GM12878 (cell line): Measurements from ENCODE around the gene TIRAP. TPM values are rescaled to one million over a fixed set of nuclear protein-coding genes. Genes with fewer than 3 reads are reported as not detected.

Experiments used
- ATF2 ChIP-seq: IDR thresholded peaks from 2 replicates; pipeline ENCODE4 v1.6.1; 2012; ENCODE audit warnings: low read length, inconsistent platforms
- ATF7 ChIP-seq: fragments of 450-650 bp; IDR thresholded peaks from 2 replicates; pipeline ENCODE4 v1.6.1; 2016; ENCODE audit warnings: low read depth, mild to moderate bottlenecking
- BHLHE40 ChIP-seq, 2 experiments: fragments of 450-650 bp in 1 of 2; IDR thresholded peaks; 2 replicates each; pipeline ENCODE4 v1.6.1; 2011 to 2017; ENCODE audit warnings: low read depth in 2 of 2, borderline replicate concordance in 1 of 2, improper control_type of control experiment in 1 of 2, low read length in 1 of 2, mild to moderate bottlenecking in 1 of 2
- BMI1 ChIP-seq: fragments of 450-650 bp; IDR thresholded peaks from 2 replicates; pipeline ENCODE4 v1.6.1; 2016; ENCODE audit warnings: mild to moderate bottlenecking, moderate library complexity, borderline replicate concordance
- CREB1 ChIP-seq: IDR thresholded peaks from 2 replicates; pipeline ENCODE4 v1.6.1; 2012; ENCODE audit warnings: low read depth, mild to moderate bottlenecking, inconsistent platforms
- DPF2 ChIP-seq: fragments of 450-650 bp; IDR thresholded peaks from 2 replicates; pipeline ENCODE4 v1.6.1; 2017; ENCODE audit warnings: mild to moderate bottlenecking
- EP300 ChIP-seq, 2 experiments: fragments of 150-350 bp in 1 of 2; IDR thresholded peaks; 2 replicates each; pipeline ENCODE4 v1.6.1; 2011 to 2012; ENCODE audit warnings: low read depth in 2 of 2, low read length in 2 of 2, borderline replicate concordance in 1 of 2, improper control_type of control experiment in 1 of 2, inconsistent platforms in 1 of 2; ENCODE audit not compliant: control insufficient read depth in 1 of 2
- ETV6 ChIP-seq, 2 experiments: fragments of 450-650 bp in 1 of 2; IDR thresholded peaks in 1 of 2; conservative IDR thresholded peaks in 1 of 2; 2 replicates each; pipeline ENCODE4 v1.6.1; 2014; ENCODE audit warnings: antibody characterized with exemption in 1 of 2, borderline replicate concordance in 1 of 2, low read depth in 1 of 2, mild to moderate bottlenecking in 1 of 2, moderate library complexity in 1 of 2
- IKZF2 ChIP-seq, 2 experiments: fragments of 450-650 bp; IDR thresholded peaks; 2 replicates each; pipeline ENCODE4 v1.6.1; 2017; ENCODE audit warnings: mild to moderate bottlenecking in 2 of 2, moderate library complexity in 2 of 2
- IRF4 ChIP-seq: IDR thresholded peaks from 2 replicates; pipeline ENCODE4 v1.6.1; 2011; ENCODE audit warnings: low read depth, low read length
- JUNB ChIP-seq: IDR thresholded peaks from 2 replicates; pipeline ENCODE4 v1.6.1; 2016; ENCODE audit warnings: antibody characterized with exemption, mild to moderate bottlenecking
- MEF2A ChIP-seq: IDR thresholded peaks from 2 replicates; pipeline ENCODE4 v1.6.1; 2011; ENCODE audit warnings: low read depth, mild to moderate bottlenecking, low read length, moderate library complexity; ENCODE audit not compliant: insufficient read depth
- MEF2B ChIP-seq: fragments of 450-650 bp; IDR thresholded peaks from 2 replicates; pipeline ENCODE4 v1.6.1; 2018; ENCODE audit warnings: mild to moderate bottlenecking, moderate library complexity; ENCODE audit not compliant: partially characterized antibody, poor library complexity, severe bottlenecking
- NFIC ChIP-seq: IDR thresholded peaks from 2 replicates; pipeline ENCODE4 v1.6.1; 2012; ENCODE audit warnings: low read depth, mild to moderate bottlenecking, inconsistent platforms, low read length, moderate library complexity
- NFYA ChIP-seq: IDR thresholded peaks from 2 replicates; pipeline ENCODE4 v1.6.1; 2011; ENCODE audit warnings: low read depth, mild to moderate bottlenecking, low read length, improper control_type of control experiment, borderline replicate concordance
- NR2C2 ChIP-seq: IDR thresholded peaks from 2 replicates; pipeline ENCODE4 v1.6.1; 2011; ENCODE audit warnings: borderline replicate concordance, low read depth; ENCODE audit not compliant: control insufficient read depth, insufficient read length
- PKNOX1 ChIP-seq: fragments of 450-650 bp; IDR thresholded peaks from 2 replicates; pipeline ENCODE4 v1.6.1; 2016; ENCODE audit warnings: mild to moderate bottlenecking
- RELA ChIP-seq: fragments of 450-650 bp; IDR thresholded peaks from 2 replicates; pipeline ENCODE4 v1.8.0; 2014; ENCODE audit warnings: borderline replicate concordance; ENCODE audit not compliant: partially characterized antibody
- RUNX3 ChIP-seq: IDR thresholded peaks from 2 replicates; pipeline ENCODE4 v1.6.1; 2012; ENCODE audit warnings: low read length, inconsistent platforms
- SMARCA5 ChIP-seq: fragments of 450-650 bp; IDR thresholded peaks from 2 replicates; pipeline ENCODE4 v1.6.1; 2017; ENCODE audit warnings: mild to moderate bottlenecking
- TCF12 ChIP-seq: IDR thresholded peaks from 2 replicates; pipeline ENCODE4 v1.6.1; 2011; ENCODE audit warnings: low read depth, mild to moderate bottlenecking, low read length
- ZBTB40 ChIP-seq: fragments of 450-650 bp; IDR thresholded peaks from 2 replicates; pipeline ENCODE4 v1.6.1; 2016; ENCODE audit warnings: mild to moderate bottlenecking, moderate library complexity, borderline replicate concordance
- polyA plus RNA-seq, 11 experiments: library from polyadenylated mRNA; depleted of rRNA in 4 of 11; unstranded in 6 of 11; stranded (reverse) in 5 of 11; fragments of >200 nt; fragmentation: Nextera tagmentation in 4 of 11; fragmentation: Illumina TruSeq in 1 of 11; extraction: Ambion mirVana in 4 of 11; extraction: Trizol in 1 of 11; gene quantifications; 1 replicate in 1 of 11; 2 replicates in 10 of 11; pipeline versions ENCODE4 v1.2.1 to v1.2.3, GENCODE V29; 2011 to 2016; ENCODE audit warnings: inconsistent platforms in 2 of 11, missing spikeins in 2 of 11, low read depth in 1 of 11
- total RNA-seq, 4 experiments: library from RNA; depleted of rRNA in 3 of 4; stranded (reverse); fragments of >200 nt in 3 of 4; fragmentation: Illumina TruSeq in 1 of 4; extraction: Trizol in 1 of 4; gene quantifications; 2 replicates each; pipeline versions ENCODE4 v1.2.1 to v1.2.3, GENCODE V29; 2013 to 2021

Gene TIRAP
- total and polyA plus RNA-seq, 10 of the 15 experiments (the other 5 are each of a cell fraction or from before 2014, with no cell fraction given) = 0.76 to 9.9 (median 4.7) TPM

GRCh38 chr11:126311401-126312291 lies 28.8 kb downstream of the TIRAP start (continued):
- TF ChIP-seq NFIC = peak; percentile 51; the same call in 1 of the 2 replicates
- TF ChIP-seq MEF2B = peak; percentile 41
- TF ChIP-seq ATF2 = peak; percentile 22; the same call in 1 of the 2 replicates
- no peak for TF ChIP-seq MEF2A
- TF ChIP-seq CREB1 = 0 out of 2 replicates have a peak, but pooled peaks have one; percentile 10
- no peak for TF ChIP-seq NFYA
- TF ChIP-seq IKZF2 (IDR thresholded peaks at IDR 0.05) = peak; percentile 73 to 77
- TF ChIP-seq ZBTB40 = peak; percentile 63; the same call in 1 of the 2 replicates
- peak; percentile 68; the same call in 1 of the 2 replicates for TF ChIP-seq DPF2
- no peak for TF ChIP-seq NR2C2
- peak; percentile 43 to 77; a peak in 3 of 4 replicates for TF ChIP-seq BHLHE40 (IDR thresholded peaks at IDR 0.05; ENCODE audit: borderline replicate concordance in 1 of 2, low read depth in 2 of 2, low read length in 1 of 2)
- peak; percentile 22 for TF ChIP-seq RELA
- 0 out of 2 replicates have a peak, but pooled peaks have one; percentile 26 for TF ChIP-seq PKNOX1
- TF ChIP-seq JUNB = 0 out of 2 replicates have a peak, but pooled peaks have one; percentile 14
- TF ChIP-seq EP300 (IDR thresholded peaks at IDR 0.05; ENCODE audit: borderline replicate concordance in 1 of 2, control insufficient read depth in 1 of 2, low read depth in 2 of 2, low read length in 2 of 2) = peak in 1 of 2 experiments; percentile 17; a peak in 1 of 4 replicates
- TF ChIP-seq SMARCA5 = peak; percentile 64; the same call in 1 of the 2 replicates
- TF ChIP-seq RUNX3 = peak; percentile 73
- TF ChIP-seq IRF4 = no peak
- peak; percentile 32; the same call in 1 of the 2 replicates for TF ChIP-seq ATF7
- peak in 1 of 2 experiments; percentile 20; a peak in 1 of 4 replicates for TF ChIP-seq ETV6 (conservative IDR thresholded peaks at IDR 0.05 in 1 of 2, IDR thresholded peaks at IDR 0.05 in 1 of 2; ENCODE audit: borderline replicate concordance in 1 of 2, low read depth in 1 of 2)
- peak; percentile 18; the same call in 1 of the 2 replicates for TF ChIP-seq TCF12
- TF ChIP-seq BMI1 = 0 out of 2 replicates have a peak, but pooled peaks have one; percentile 28
